ENCODE measurements around the gene AARS2. TPM values are rescaled to one million over a fixed set of nuclear protein-coding genes. Genes with fewer than 3 reads are reported as not detected.

AARS2 gene
- total and polyA plus RNA-seq, 2 of the 8 experiments (the other 6 are each of a cell fraction or from before 2014, with no cell fraction given): 8.6 to 20.4 TPM

DNA sequence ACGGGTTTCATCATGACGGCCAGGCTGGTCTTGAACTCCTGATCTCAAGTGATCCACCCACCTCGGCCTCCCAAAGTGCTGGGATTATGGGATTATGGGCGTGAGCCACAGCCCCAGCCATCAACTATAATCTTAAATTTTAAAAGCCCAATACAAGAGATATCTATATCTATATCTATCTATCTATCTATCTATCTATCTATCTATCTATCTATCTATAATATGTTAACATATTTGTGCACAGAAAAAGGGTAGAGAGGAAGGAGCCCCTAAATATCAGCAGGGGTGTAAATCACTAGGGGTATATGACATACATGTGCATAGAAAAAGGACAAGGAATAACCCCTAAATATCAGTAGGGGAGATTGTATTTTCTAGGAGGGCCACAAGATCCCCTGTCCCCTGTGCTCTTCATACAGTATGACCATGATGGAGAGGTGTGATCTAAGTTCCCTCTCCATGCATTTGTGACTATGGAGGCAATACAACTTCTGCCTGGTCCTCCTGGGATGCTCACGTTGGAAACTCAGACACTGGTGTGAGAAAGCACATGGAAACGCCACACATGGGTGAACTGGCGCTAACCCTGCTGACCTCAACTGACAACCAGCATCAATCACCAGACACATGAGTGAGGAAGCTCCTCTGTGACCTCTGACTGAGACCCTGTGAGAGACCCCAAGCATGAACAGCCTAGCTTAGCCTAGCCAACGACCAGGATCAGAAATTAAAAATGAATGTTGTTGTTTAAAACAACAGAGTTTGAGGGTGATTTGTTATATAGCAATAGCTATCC, 28.1 kb upstream of the AARS2 start:
- Histone ChIP-seq H2BK120ac (replicated peaks; ENCODE audit: low read depth, low read length) (no peak overlapping the region), H3K4me1 (replicated peaks in 1 of 4; ENCODE audit: control insufficient read depth in 3 of 4, insufficient read depth in 4 of 4, low read length in 3 of 4) (no peaks in the 10 kb centered on the region; a peak in 1 of 7 replicates), H3K9ac (replicated peaks in 1 of 4; ENCODE audit: extremely low read depth in 1 of 4, low read depth in 3 of 4, low read length in 3 of 4) (no peak overlapping the region), H4K8ac (ENCODE audit: extremely low read depth, insufficient read depth, low read length) (no peak overlapping the region), H3K36me3 (ENCODE audit: control insufficient read depth in 2 of 4, insufficient read depth in 4 of 4, low read length in 3 of 4) (no peaks in the 10 kb centered on the region), H2AFZ (ENCODE audit: low read length) (no peak overlapping the region), H3K4me3 (ENCODE audit: extremely low read depth in 1 of 4, insufficient read depth in 2 of 4, low read depth in 3 of 4, low read length in 4 of 4) (no peak overlapping the region), H3K4ac (replicated peaks; ENCODE audit: insufficient read length, low read depth, low read length) (no peak overlapping the region), H3K27me3 (replicated peaks in 1 of 4; ENCODE audit: control insufficient read depth in 3 of 4, extremely low read depth in 1 of 4, insufficient read depth in 3 of 4, low read length in 3 of 4) (peaks cover 3 to 7% (median 6%) of the 10 kb centered on the region in 4 experiments; a peak in 5 of 7 replicates), H3K14ac (ENCODE audit: insufficient read length) (no peak overlapping the region), H3K18ac (ENCODE audit: extremely low read depth, low read length) (no peak overlapping the region), H3K56ac (replicated peaks; ENCODE audit: insufficient read length, low read depth, low read length) (no peak overlapping the region), H2AK5ac (ENCODE audit: low read depth, low read length) (no peak overlapping the region), H3K79me2 (ENCODE audit: control insufficient read depth in 1 of 2, insufficient read depth in 2 of 2, low read length in 2 of 2) (no peaks in the 10 kb centered on the region), H2BK15ac (ENCODE audit: low read length) (no peak overlapping the region), H4K91ac (replicated peaks; ENCODE audit: insufficient read length, low read length) (no peak overlapping the region), H2BK5ac (ENCODE audit: low read depth, low read length) (no peak overlapping the region), H3K27ac (ENCODE audit: low read depth, low read length) (no peak overlapping the region), H3K23me2 (ENCODE audit: low read depth, low read length) (no peaks in the 10 kb centered on the region; the same call in 1 of the 2 replicates), H3K4me2 (ENCODE audit: insufficient read depth in 1 of 2, low read depth in 2 of 2, low read length in 2 of 2) (no peak overlapping the region), H3K79me1 (ENCODE audit: low read depth, low read length) (no peaks in the 10 kb centered on the region), H4K5ac (ENCODE audit: insufficient read length, low read depth, low read length) (no peak overlapping the region), H3K23ac (ENCODE audit: insufficient read length) (no peak overlapping the region), H2BK20ac (ENCODE audit: low read length) (no peak overlapping the region), H4K20me1 (replicated peaks in 1 of 2; ENCODE audit: control insufficient read depth in 1 of 2, insufficient read depth in 2 of 2, low read length in 2 of 2) (no peaks in the 10 kb centered on the region), H2BK12ac (ENCODE audit: low read depth, low read length) (no peak overlapping the region), H3K9me3 (ENCODE audit: insufficient read depth in 2 of 2, low read depth in 1 of 2, low read length in 1 of 2) (no peaks in the 10 kb centered on the region)
- TF ChIP-seq RXRA (IDR thresholded peaks at IDR 0.05; ENCODE audit: insufficient read depth, low read depth, low read length) (no peak), GTF2F1 (IDR thresholded peaks at IDR 0.05; ENCODE audit: borderline replicate concordance, low read depth, low read length) (no peak), FOSL1 (IDR thresholded peaks at IDR 0.05; ENCODE audit: insufficient read depth, low read depth, low read length) (no peak)
- WGBS, 2 experiments (ENCODE audit: extremely low coverage in 1 of 2, insufficient coverage in 1 of 2, insufficient read length in 1 of 2, insufficient replicate concordance in 2 of 2, low coverage in 1 of 2, low lambda C conversion rate in 2 of 2, missing lambda C conversion rate in 1 of 2): 79% methylated on average over 8 of the region's 8 CpGs; no CpG with 5 or more reads in 1 of the 2 experiments
- FAIRE-seq (no peak), DNase-seq (ENCODE audit: low read depth in 1 of 2, low spot score in 2 of 2) (no peak)
- CTCF ChIA-PET (ENCODE audit: partially characterized antibody): interaction anchor here (0.6 to 5.8 kb wide), 9 partner anchors 25 to 243 kb away, joined by 3 to 37 read pairs (median 4); partner anchors contain the start of gene AARS2
- POLR2A ChIA-PET (ENCODE audit: partially characterized antibody): interaction anchor here (0.9 to 2.5 kb wide), 6 partner anchors 12 to 93 kb away, joined by 3 to 10 read pairs (median 4); no protein-coding TSS in a partner anchor
